ENCODE data around the gene BLOC1S6. TPM values are rescaled to one million over a fixed set of nuclear protein-coding genes. Genes with fewer than 3 reads are reported as not detected.

The BLOC1S6 gene, protein sequence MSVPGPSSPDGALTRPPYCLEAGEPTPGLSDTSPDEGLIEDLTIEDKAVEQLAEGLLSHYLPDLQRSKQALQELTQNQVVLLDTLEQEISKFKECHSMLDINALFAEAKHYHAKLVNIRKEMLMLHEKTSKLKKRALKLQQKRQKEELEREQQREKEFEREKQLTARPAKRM
- 10 to 100 TPM; 43.0 to 43.9 TPM for total RNA-seq
- 10 to 100 TPM; 38.8 to 40.7 TPM for polyA plus RNA-seq

DNA sequence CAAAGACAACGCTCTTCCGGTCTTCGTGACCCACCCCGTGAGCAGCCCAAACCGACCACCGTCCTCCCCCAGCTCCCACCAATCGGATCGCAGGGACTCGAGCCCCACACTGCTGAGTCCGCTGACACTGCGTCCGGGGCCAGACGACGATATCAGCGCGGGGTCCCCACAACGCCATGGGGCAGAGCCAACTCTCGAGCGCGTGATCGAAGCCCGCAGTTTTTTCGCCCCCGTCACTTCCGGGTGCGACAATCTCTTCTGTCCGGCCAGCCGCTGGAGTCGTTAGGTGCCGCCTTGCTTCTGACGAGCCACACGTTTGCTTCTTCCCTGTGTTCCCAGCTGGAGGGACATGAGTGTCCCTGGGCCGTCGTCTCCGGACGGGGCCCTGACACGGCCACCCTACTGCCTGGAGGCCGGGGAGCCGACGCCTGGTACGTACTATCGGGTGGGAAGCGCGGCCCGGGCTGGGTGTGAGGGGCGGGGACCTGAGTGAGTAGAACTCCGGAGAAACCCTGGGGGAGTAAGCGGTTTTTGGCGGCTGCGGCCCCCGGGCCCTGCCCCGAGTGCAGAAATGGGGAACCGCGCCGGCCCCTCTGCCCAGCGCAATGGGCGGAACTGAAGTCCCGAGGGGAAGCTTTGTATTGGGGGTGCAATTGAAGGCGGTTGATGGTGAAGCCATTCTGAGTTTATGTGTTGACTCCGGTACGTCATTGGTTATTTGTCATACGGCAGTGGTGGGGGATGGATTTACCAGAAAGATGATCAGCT, at the start of gene BLOC1S6:
Gene BLOC1S6, plus strand, starts transcription at position 285 of the 768 bp plus-strand sequence. Its CDS starts 65 bp downstream, at position 350.
- intact Hi-C loops (cut with micrococcal nuclease) = loop anchor here (1.0 to 10.0 kb wide), 5 partner anchors 47 to 1162 kb away; partner anchors contain the start of genes CTDSPL2 and SLC30A4

DNA sequence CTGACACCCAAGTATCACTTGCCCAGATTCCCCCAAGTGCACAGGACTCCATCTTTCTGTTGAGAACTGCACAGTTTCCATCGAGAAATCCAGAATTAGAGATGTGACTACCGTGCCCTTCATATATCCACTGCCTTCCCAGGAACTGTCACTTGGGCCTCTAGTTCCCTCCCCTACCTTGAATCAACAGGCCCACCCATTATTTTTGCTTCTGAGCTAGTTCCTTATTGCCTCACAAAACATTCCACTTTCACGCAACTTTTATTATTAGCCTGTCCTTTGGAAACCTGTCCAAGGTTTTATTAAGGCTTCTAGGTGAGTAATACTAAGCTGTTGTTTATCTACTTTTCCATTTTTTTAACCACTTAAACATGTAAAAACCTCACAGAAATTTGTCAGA, 47.5 kb upstream of the BLOC1S6 start:
- intact Hi-C loops (cut with micrococcal nuclease) = no loop called here
- Histone ChIP-seq H3K9me3 (ENCODE audit: control insufficient read depth in 1 of 2, low read length in 2 of 2) (no peaks in the 10 kb centered on the region), H3K4me3 (ENCODE audit: low read length in 2 of 2) (no peak overlapping the region), H3K27me3 (ENCODE audit: insufficient read depth, low read length) (no peaks in the 10 kb centered on the region), H3K27ac (ENCODE audit: low read depth, low read length) (no peak overlapping the region), H3K36me3 (ENCODE audit: insufficient read depth, low read length) (no peaks in the 10 kb centered on the region), H3K4me1 (ENCODE audit: insufficient read depth, low read length) (no peaks in the 10 kb centered on the region)
- ChIA-PET CTCF (ENCODE audit: partially characterized antibody) (interaction anchor here (1.7 kb wide), 1 partner anchor 16 kb away, joined by 3 read pairs; no protein-coding TSS in a partner anchor), POLR2A (ENCODE audit: partially characterized antibody) (no interaction called here)
- Mint-ChIP-seq H3K4me1 (no peaks in the 10 kb centered on the region), H3K27ac (no peak overlapping the region), H3K9me3 (no peaks in the 10 kb centered on the region), H3K4me3 (no peak overlapping the region), H3K36me3 (no peaks in the 10 kb centered on the region), H3K27me3 (peaks cover 2% of the 10 kb centered on the region in 2 donors)
- no peak for DNase-seq

More for the DNA sequence above, at the start of gene BLOC1S6:
- Mint-ChIP-seq H3K27ac (peak within 1 kb of the TSS; percentile 100), H3K9me3 (no peaks in the 10 kb centered on the region), H3K36me3 (peaks cover 0 to 13% of the 10 kb centered on the region in 2 donors), H3K4me1 (peaks cover 20 to 48% (median 37%) of the 10 kb centered on the region in 4 donors), H3K4me3 (peak within 1 kb of the TSS; percentile 96 to 100 (median 100)), H3K27me3 (no peaks in the 10 kb centered on the region)
- H3K36me3 ChIP-seq (ENCODE audit: insufficient read depth, low read length) = no peaks in the 10 kb centered on the region
- POLR2A ChIA-PET (ENCODE audit: partially characterized antibody) = interaction anchor here (0.6 to 3.8 kb wide), 23 partner anchors 9 to 399 kb away, joined by 3 to 44 read pairs (median 4); partner anchors contain the start of genes SHF, SLC30A4 and SQOR
- no peaks in the 10 kb centered on the region for H3K27me3 ChIP-seq (ENCODE audit: insufficient read depth, low read length)
- H3K9me3 ChIP-seq (ENCODE audit: control insufficient read depth in 1 of 2, low read length in 2 of 2) = no peaks in the 10 kb centered on the region
- H3K4me1 ChIP-seq (ENCODE audit: insufficient read depth, low read length) = peaks cover 44% of the 10 kb centered on the region
- CTCF ChIA-PET (ENCODE audit: partially characterized antibody) = interaction anchor here (0.7 to 4.4 kb wide), 20 partner anchors 10 to 389 kb away, joined by 3 to 32 read pairs (median 4); partner anchors contain the start of gene SQOR
- H3K27ac ChIP-seq (ENCODE audit: low read depth, low read length) = peak within 1 kb of the TSS; percentile 95
- peak; percentile 87 to 91 (median 90) for DNase-seq
- H3K4me3 ChIP-seq (ENCODE audit: low read length in 2 of 2) = peak within 1 kb of the TSS; percentile 89 to 99

DNA sequence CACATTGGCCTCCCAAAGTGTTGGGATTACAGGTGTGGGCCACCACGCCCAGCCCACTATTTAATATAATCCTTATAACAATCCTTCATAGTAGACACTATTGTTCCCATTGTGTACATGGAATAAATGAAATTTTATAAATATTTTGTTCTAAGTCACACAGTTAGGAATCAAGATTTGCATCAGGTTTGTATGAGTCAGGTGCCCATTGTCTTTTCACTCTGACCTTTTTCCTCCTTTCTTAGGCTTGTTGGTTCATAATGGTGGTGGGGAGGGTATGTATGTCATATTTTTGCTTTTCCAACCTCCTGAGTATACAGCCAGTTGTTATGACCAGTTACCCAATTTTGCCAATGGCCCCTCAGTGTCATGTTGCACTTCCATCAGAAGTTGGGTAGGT, 46.6 kb upstream of the BLOC1S6 start:
- H3K27me3 ChIP-seq (ENCODE audit: insufficient read depth, low read length) = no peaks in the 10 kb centered on the region
- DNase-seq = no peak
- no peaks in the 10 kb centered on the region for H3K9me3 Mint-ChIP-seq
- no peak overlapping the region for H3K4me3 Mint-ChIP-seq
- intact Hi-C loops (cut with micrococcal nuclease) = no loop called here
- H3K4me1 Mint-ChIP-seq = no peaks in the 10 kb centered on the region
- ChIA-PET POLR2A (ENCODE audit: partially characterized antibody) (no interaction called here), CTCF (ENCODE audit: partially characterized antibody) (no interaction called here)
- no peak overlapping the region for H3K4me3 ChIP-seq (ENCODE audit: low read length in 2 of 2)
- H3K4me1 ChIP-seq (ENCODE audit: insufficient read depth, low read length) = no peaks in the 10 kb centered on the region
- no peaks in the 10 kb centered on the region for H3K9me3 ChIP-seq (ENCODE audit: control insufficient read depth in 1 of 2, low read length in 2 of 2)
- no peaks in the 10 kb centered on the region for H3K36me3 ChIP-seq (ENCODE audit: insufficient read depth, low read length)
- no peak overlapping the region for H3K27ac ChIP-seq (ENCODE audit: low read depth, low read length)
- H3K27ac Mint-ChIP-seq = no peak overlapping the region
- H3K36me3 Mint-ChIP-seq = no peaks in the 10 kb centered on the region
- H3K27me3 Mint-ChIP-seq = peaks cover 2% of the 10 kb centered on the region in 2 donors

DNA sequence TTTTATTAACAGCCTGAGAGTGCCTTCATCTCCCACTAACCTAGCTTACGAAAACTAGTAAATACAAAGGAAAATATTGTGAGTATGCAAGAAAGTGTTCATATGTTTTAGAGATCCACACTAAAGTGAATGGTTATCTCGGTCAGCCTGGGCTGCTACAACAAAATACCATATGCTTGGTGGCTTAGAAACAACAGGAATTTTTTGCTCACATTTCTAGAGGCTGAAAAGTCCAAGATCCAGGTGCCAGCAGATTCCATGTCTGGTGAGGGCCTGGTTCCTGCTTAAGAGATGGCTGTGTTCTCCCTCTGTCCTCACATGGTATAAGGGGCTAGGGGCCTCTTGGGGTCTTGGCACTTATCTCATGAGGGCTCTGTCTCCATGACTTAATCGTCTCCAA, 44.1 kb upstream of the BLOC1S6 start:
- H3K27me3 ChIP-seq (ENCODE audit: insufficient read depth, low read length) = no peaks in the 10 kb centered on the region
- H3K36me3 ChIP-seq (ENCODE audit: insufficient read depth, low read length) = no peaks in the 10 kb centered on the region
- DNase-seq = no peak
- H3K4me3 ChIP-seq (ENCODE audit: low read length in 2 of 2) = no peak overlapping the region
- Mint-ChIP-seq H3K36me3 (no peaks in the 10 kb centered on the region), H3K27me3 (peaks cover 6 to 7% of the 10 kb centered on the region in 2 donors), H3K4me3 (no peak overlapping the region), H3K4me1 (no peaks in the 10 kb centered on the region), H3K27ac (no peak overlapping the region), H3K9me3 (no peaks in the 10 kb centered on the region)
- intact Hi-C loops (cut with micrococcal nuclease) = no loop called here
- CTCF ChIA-PET (ENCODE audit: partially characterized antibody) = no interaction called here
- no peaks in the 10 kb centered on the region for H3K9me3 ChIP-seq (ENCODE audit: control insufficient read depth in 1 of 2, low read length in 2 of 2)
- POLR2A ChIA-PET (ENCODE audit: partially characterized antibody) = no interaction called here
- H3K4me1 ChIP-seq (ENCODE audit: insufficient read depth, low read length) = no peaks in the 10 kb centered on the region
- H3K27ac ChIP-seq (ENCODE audit: low read depth, low read length) = no peak overlapping the region

DNA sequence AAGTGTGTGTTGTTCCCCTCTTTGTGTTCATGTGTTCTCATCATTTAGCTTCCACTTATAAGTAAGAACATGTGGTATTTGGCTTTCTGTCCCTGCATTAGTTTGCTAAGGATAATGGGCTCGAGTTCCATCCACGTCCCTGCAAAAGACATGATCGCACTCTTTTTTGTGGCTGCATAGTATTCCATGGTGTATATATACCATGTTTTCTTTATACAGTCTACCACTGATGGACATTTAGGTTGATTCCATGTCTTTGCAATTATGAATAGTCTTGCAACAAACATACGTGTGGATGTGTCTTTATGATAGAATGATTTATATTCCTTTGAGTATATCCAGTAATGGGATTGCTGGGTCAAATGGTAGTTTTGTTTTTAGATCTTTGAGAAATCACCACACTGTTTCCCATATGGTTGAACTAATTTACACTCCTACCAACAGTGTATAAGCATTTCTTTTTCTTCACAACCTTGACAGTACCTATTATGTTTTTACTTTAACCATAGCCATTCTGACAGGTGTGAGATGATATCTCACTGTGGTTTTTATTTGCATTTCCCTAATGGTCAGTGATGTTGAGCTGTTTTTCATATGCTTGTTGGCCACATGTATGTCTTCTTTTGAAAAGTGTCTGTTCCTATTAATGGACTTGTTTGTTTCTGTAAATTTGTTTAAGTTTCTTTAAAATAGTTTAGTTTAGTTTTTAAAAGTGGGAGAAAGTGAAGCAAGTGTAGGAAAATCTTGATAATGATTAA, 42.7 kb upstream of the BLOC1S6 start:
- intact Hi-C loops (cut with micrococcal nuclease) = no loop called here
- Histone ChIP-seq H3K4me1 (ENCODE audit: insufficient read depth, low read length) (no peaks in the 10 kb centered on the region), H3K9me3 (ENCODE audit: control insufficient read depth in 1 of 2, low read length in 2 of 2) (no peaks in the 10 kb centered on the region), H3K4me3 (ENCODE audit: low read length in 2 of 2) (no peak overlapping the region), H3K36me3 (ENCODE audit: insufficient read depth, low read length) (no peaks in the 10 kb centered on the region), H3K27ac (ENCODE audit: low read depth, low read length) (no peak overlapping the region), H3K27me3 (ENCODE audit: insufficient read depth, low read length) (no peaks in the 10 kb centered on the region)
- POLR2A ChIA-PET (ENCODE audit: partially characterized antibody) = no interaction called here
- Mint-ChIP-seq H3K27me3 (peaks cover 6 to 7% of the 10 kb centered on the region in 2 donors), H3K27ac (no peak overlapping the region), H3K36me3 (no peaks in the 10 kb centered on the region), H3K4me1 (no peaks in the 10 kb centered on the region), H3K4me3 (no peak overlapping the region), H3K9me3 (no peaks in the 10 kb centered on the region)
- no peak for DNase-seq
- CTCF ChIA-PET (ENCODE audit: partially characterized antibody) = no interaction called here

DNA sequence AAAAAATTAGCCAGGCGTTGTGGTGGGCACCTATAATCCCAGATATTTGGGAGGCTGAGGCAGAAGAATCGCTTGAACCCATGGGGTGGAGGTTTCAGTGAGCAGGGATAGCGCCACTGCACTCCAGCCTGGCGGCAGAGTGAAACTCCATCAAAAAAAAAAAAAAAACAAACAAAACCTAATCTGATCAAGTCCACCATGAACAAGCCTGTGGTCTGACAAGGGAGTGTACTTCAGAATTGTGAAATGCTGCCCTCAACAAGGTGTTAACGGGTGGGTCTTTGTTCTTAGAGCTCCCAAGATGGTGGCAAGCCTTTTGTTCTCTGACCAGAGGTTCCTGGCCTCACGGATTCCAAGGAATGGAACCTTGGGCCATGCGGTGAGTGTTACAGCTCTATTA, 40.4 kb upstream of the BLOC1S6 start:
- ChIA-PET CTCF (ENCODE audit: partially characterized antibody) (no interaction called here), POLR2A (ENCODE audit: partially characterized antibody) (no interaction called here)
- Histone ChIP-seq H3K9me3 (ENCODE audit: control insufficient read depth in 1 of 2, low read length in 2 of 2) (no peaks in the 10 kb centered on the region), H3K36me3 (ENCODE audit: insufficient read depth, low read length) (no peaks in the 10 kb centered on the region), H3K4me1 (ENCODE audit: insufficient read depth, low read length) (no peaks in the 10 kb centered on the region), H3K27ac (ENCODE audit: low read depth, low read length) (no peak overlapping the region), H3K27me3 (ENCODE audit: insufficient read depth, low read length) (no peaks in the 10 kb centered on the region), H3K4me3 (ENCODE audit: low read length in 2 of 2) (no peak overlapping the region)
- H3K36me3 Mint-ChIP-seq = no peaks in the 10 kb centered on the region
- H3K27ac Mint-ChIP-seq = no peak overlapping the region
- peaks cover 5% of the 10 kb centered on the region in 2 donors for H3K27me3 Mint-ChIP-seq
- no peak for DNase-seq
- intact Hi-C loops (cut with micrococcal nuclease) = no loop called here
- no peaks in the 10 kb centered on the region for H3K4me1 Mint-ChIP-seq
- H3K4me3 Mint-ChIP-seq = no peak overlapping the region
- no peaks in the 10 kb centered on the region for H3K9me3 Mint-ChIP-seq

All from CD4-positive, alpha-beta memory T cell (primary cell).